Upper lobe of right lung (tissue), 1 donor: ENCODE measurements around the gene ACE. TPM values are rescaled to one million over a fixed set of nuclear protein-coding genes. Genes with fewer than 3 reads are reported as not detected.

Experiments used
- ATAC-seq: fragments of 200-7000 bp; cut with Tn5 transposase; one replicate; pipeline ENCODE4 v1.9.1; 2020; ENCODE audit warnings: mild to moderate bottlenecking, moderate library complexity
- DNase-seq: peaks from one replicate; pipeline ENCODE4 v3.0.0-alpha.2; 2020
- H3K27ac ChIP-seq: fragments of 200-600 bp; one replicate; pipeline ENCODE4 v1.8.0; 2022
- H3K27me3 ChIP-seq: fragments of 200-600 bp; one replicate; pipeline ENCODE4 v1.8.0; 2022; ENCODE audit warnings: mild to moderate bottlenecking
- H3K36me3 ChIP-seq: fragments of 200-600 bp; one replicate; pipeline ENCODE4 v1.8.0; 2022
- H3K4me1 ChIP-seq: fragments of 200-600 bp; one replicate; pipeline ENCODE4 v1.8.0; 2022
- H3K4me3 ChIP-seq: fragments of 200-600 bp; one replicate; pipeline ENCODE4 v1.8.0; 2022; ENCODE audit warnings: mild to moderate bottlenecking
- H3K9me3 ChIP-seq: fragments of 200-600 bp; one replicate; pipeline ENCODE4 v1.8.0; 2022
- intact Hi-C: fragments of 100-400 bp; cut with DNase I; formaldehyde crosslinking; loops from one replicate; pipeline ENCODE4 v1.11.0; 2022
- total RNA-seq: library from RNA; stranded (reverse); fragmentation: NEBNext Ultra II Directional; extraction: Animal tissue kit (Norgen Biotek cat#: 25700); gene quantifications from one replicate; pipeline ENCODE4 v1.2.1, GENCODE V29; 2021
- TF ChIP-seq, protein P1 (sequence below): fragments of 200-600 bp; IDR thresholded peaks from one replicate; pipeline ENCODE4 v1.8.0; 2022; ENCODE audit warnings: antibody characterized with exemption
- donor health status: DM: no; HTN: yes; CAD: no; lungs with severe emphysema.

Gene ACE
- total RNA-seq, 1 donor from 2014 or later: 64.1 TPM

DNA sequence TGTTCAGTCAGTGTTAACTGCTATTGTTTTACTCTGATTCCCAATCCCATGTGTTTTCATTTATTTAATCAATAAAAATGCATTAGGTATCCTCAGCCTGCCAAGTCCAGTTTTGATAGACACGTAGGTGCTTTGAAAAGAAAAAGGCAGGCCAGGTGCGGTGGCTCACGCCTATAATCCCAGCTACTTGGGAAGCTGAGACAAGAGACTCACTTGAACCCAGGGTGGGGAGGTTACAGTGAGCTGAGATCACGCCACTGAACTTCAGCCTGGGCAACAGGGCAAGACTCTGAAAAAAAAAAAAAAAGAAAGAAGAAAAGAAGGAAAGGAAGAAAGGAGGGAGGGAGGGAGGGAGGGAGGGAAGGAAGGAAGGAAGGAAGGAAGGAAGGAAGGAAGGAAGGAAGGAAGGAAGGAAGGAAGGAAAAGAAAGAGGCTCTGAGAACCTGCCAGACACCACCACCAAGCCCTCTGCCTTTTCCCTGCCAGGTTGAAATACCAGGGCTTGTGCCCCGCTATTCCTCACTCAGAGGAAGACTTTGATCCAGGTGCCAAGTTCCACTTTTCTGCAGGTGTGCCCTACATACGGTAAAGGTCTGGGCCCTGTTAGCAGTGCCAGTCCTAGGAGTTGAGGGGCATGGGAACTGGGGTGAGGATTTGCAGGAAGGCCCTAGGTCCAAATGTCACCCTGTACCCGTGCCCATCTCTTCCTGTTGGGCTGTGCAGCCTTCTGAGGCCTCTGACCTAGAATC lies 36.2 kb downstream of the ACE start:
- TF ChIP-seq, protein P1, sequence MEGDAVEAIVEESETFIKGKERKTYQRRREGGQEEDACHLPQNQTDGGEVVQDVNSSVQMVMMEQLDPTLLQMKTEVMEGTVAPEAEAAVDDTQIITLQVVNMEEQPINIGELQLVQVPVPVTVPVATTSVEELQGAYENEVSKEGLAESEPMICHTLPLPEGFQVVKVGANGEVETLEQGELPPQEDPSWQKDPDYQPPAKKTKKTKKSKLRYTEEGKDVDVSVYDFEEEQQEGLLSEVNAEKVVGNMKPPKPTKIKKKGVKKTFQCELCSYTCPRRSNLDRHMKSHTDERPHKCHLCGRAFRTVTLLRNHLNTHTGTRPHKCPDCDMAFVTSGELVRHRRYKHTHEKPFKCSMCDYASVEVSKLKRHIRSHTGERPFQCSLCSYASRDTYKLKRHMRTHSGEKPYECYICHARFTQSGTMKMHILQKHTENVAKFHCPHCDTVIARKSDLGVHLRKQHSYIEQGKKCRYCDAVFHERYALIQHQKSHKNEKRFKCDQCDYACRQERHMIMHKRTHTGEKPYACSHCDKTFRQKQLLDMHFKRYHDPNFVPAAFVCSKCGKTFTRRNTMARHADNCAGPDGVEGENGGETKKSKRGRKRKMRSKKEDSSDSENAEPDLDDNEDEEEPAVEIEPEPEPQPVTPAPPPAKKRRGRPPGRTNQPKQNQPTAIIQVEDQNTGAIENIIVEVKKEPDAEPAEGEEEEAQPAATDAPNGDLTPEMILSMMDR: no peak
- no peak for ATAC-seq
- no peak overlapping the region for H3K27ac ChIP-seq
- intact Hi-C loops: no loop called here
- H3K27me3 ChIP-seq: no peaks in the 10 kb centered on the region
- H3K36me3 ChIP-seq: no peaks in the 10 kb centered on the region
- no peaks in the 10 kb centered on the region for H3K9me3 ChIP-seq
- H3K4me3 ChIP-seq: no peak overlapping the region
- H3K4me1 ChIP-seq: no peaks in the 10 kb centered on the region
- DNase-seq: no peak

DNA sequence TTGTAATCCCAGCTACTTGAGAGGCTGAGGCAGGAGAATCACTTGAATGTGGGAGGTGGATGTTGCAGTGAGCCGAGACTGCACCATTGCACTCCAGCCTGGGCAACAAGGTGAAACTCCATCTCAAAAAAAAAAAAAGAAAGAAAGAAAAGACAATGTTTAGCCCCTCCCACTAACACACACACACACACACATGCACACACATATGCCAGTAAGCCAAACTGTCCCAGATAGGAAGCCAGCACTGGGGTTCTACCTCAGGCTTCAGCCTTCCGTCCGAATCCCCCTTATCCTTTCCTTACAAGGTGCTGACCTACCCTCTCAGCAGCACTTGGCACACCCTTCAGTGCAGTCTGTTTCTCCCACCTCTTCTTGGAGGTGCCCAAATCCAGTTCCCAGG lies 37.6 kb downstream of the ACE start:
- intact Hi-C loops: no loop called here
- Histone ChIP-seq H3K4me3 (no peak overlapping the region), H3K36me3 (no peaks in the 10 kb centered on the region), H3K27ac (no peak overlapping the region), H3K4me1 (no peaks in the 10 kb centered on the region), H3K9me3 (no peaks in the 10 kb centered on the region), H3K27me3 (no peaks in the 10 kb centered on the region)
- TF ChIP-seq, protein P1: no peak
- DNase-seq (no peak), ATAC-seq (no peak)

- no peaks in the 10 kb centered on the region for H3K4me1 ChIP-seq
- H3K27me3 ChIP-seq: no peaks in the 10 kb centered on the region
- H3K9me3 ChIP-seq: no peaks in the 10 kb centered on the region
- H3K4me3 ChIP-seq: no peak overlapping the region
- intact Hi-C loops: no loop called here
- DNase-seq: no peak
- TF ChIP-seq, protein P1: no peak
- ATAC-seq: no peak
- no peaks in the 10 kb centered on the region for H3K36me3 ChIP-seq
- H3K27ac ChIP-seq: no peak overlapping the region
These were observed 38.1 kb downstream of the ACE start for GRCh38 chr17:63514974-63515373.

GRCh38 chr17:63515426-63515825 lies 38.6 kb downstream of the ACE start:
- Histone ChIP-seq H3K36me3 (no peaks in the 10 kb centered on the region), H3K4me1 (no peaks in the 10 kb centered on the region), H3K27ac (no peak overlapping the region), H3K27me3 (no peaks in the 10 kb centered on the region), H3K9me3 (no peaks in the 10 kb centered on the region), H3K4me3 (no peak overlapping the region)
- DNase-seq (no peak), ATAC-seq (no peak)
- TF ChIP-seq, protein P1: no peak
- intact Hi-C loops: no loop called here

DNA sequence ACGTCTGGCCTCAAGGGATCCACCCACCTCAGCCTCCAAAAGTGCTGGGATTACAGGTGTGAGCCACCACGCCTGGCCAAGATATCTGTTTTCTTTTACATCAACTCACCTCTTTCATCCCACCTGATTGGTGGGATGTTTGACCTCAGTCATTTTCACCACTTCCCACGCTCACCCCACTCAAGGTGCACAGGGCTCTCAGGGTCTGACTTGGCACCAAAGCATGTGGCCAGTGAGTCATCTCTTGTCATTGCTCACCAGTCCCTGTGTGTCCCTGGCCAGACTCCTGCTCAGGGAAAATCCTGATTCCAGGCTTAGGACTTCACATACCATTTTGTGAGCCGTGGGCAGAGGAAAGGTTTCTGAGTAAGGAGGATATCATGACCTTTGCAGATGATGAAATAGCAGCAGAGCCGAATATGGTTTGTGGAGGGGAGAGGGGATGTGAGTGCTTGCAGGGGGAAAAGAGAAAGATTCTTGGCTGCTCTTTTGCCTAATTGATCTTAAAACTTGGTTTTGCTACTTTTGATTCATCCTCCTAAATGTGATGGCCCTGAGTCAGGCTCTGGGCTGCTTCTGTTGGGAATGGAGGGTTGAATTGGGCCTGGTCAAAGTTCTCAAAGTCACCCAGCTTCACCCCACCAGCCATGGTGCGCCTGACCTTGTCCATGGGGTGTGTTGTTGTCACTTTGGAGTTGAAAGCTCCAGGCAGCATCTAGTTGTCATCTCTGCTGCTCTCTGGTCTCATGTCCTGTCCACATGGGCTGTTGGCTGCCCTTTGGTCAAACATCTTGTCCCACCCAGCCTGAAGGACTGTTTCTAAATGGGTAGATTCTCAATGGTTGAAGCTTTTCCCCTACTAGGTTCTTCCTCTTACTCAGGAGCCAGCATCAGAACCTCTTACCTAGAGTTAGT lies 40.3 kb downstream of the ACE start:
- Histone ChIP-seq H3K4me1 (no peaks in the 10 kb centered on the region), H3K36me3 (no peaks in the 10 kb centered on the region), H3K4me3 (no peak overlapping the region), H3K27me3 (no peaks in the 10 kb centered on the region), H3K27ac (no peak overlapping the region), H3K9me3 (no peaks in the 10 kb centered on the region)
- TF ChIP-seq, protein P1: no peak
- intact Hi-C loops: no loop called here
- DNase-seq (no peak), ATAC-seq (no peak)
